Measurements from ENCODE around the gene WDR37. TPM values are rescaled to one million over a fixed set of nuclear protein-coding genes. Genes with fewer than 3 reads are reported as not detected.

WDR37 gene
- total RNA-seq, 4 donors from 2014 or later: 1.3 to 21.7 (median 11.2) TPM

DNA sequence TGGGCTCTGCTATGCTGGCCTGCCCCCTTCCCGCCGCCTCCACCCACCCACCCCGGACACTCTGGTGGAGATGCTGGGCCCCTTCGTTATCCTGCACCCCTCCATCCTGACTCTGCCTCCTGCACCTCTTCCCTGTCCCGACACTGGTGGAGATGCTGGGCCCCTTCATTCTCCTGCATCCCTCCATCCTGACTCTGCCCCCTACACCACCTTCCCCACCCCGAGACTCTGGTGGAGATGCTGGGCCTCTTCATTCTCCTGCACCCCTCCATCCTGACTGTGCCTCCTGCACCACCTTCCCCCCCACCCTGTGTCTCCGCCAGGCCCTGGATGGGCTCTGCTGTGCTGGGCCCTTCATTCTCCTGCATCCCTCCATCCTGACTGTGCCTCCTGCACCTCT lies 45.5 kb upstream of the WDR37 start:
- TF ChIP-seq, protein P1, sequence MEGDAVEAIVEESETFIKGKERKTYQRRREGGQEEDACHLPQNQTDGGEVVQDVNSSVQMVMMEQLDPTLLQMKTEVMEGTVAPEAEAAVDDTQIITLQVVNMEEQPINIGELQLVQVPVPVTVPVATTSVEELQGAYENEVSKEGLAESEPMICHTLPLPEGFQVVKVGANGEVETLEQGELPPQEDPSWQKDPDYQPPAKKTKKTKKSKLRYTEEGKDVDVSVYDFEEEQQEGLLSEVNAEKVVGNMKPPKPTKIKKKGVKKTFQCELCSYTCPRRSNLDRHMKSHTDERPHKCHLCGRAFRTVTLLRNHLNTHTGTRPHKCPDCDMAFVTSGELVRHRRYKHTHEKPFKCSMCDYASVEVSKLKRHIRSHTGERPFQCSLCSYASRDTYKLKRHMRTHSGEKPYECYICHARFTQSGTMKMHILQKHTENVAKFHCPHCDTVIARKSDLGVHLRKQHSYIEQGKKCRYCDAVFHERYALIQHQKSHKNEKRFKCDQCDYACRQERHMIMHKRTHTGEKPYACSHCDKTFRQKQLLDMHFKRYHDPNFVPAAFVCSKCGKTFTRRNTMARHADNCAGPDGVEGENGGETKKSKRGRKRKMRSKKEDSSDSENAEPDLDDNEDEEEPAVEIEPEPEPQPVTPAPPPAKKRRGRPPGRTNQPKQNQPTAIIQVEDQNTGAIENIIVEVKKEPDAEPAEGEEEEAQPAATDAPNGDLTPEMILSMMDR (IDR thresholded peaks at IDR 0.05): no peak
- no peak for TF ChIP-seq POLR2A (IDR thresholded peaks at IDR 0.05)
- no peaks in the 10 kb centered on the region for H3K36me3 ChIP-seq
- no peak for DNase-seq
- no peak overlapping the region for H3K4me3 ChIP-seq
- H3K27ac ChIP-seq: no peak overlapping the region
- no peaks in the 10 kb centered on the region for H3K9me3 ChIP-seq
- intact Hi-C loops (cut with DNase I; ENCODE audit: low total_unique reads): no loop called here
- H3K4me1 ChIP-seq: no peaks in the 10 kb centered on the region
- H3K27me3 ChIP-seq: no peaks in the 10 kb centered on the region

DNA sequence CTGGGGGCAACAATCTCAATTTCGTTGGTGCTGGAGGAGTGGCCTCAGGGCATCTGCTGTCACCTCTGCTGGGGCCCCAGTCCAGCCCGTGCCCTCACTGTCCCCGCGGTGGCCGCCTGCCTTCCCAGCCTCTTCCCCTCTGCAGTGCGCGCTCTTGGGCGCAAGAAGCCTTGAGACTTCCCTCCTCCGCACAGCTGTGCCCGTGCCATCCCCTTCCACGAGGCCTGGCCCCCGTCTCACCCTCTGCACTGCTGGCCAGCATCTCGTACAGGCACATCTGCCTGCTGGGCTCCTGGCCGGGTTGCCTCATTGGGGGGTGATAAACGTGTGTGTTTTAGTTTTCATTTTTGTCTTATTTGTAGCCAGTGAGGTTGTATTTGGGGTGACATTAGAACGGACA lies 44.5 kb upstream of the WDR37 start:
- no peak for TF ChIP-seq POLR2A (IDR thresholded peaks at IDR 0.05)
- TF ChIP-seq, protein P1 (IDR thresholded peaks at IDR 0.05): no peak
- Histone ChIP-seq H3K9me3 (no peaks in the 10 kb centered on the region), H3K27ac (no peak overlapping the region), H3K4me3 (no peak overlapping the region), H3K36me3 (no peaks in the 10 kb centered on the region), H3K27me3 (no peaks in the 10 kb centered on the region), H3K4me1 (no peaks in the 10 kb centered on the region)
- intact Hi-C loops (cut with DNase I; ENCODE audit: low total_unique reads): no loop called here
- DNase-seq: no peak

DNA sequence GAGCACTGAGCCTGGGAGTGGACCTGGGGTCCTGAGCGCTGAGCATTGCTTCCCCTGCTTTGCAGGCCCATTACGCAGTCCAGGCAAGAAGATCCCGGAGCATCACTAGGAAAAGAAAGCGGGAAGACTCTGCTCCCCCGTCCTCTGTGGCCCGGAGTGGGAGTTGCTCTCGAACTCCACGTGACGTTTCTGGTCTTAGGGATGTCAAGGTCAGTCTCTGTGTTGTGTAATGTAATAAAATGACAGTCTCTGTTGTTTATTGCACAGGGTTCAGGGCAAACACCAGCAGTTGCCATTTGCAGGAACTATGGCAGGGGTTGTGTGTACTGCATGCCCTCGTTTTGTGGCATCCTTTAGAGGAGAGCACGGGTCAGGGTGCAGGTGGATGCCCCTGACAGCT lies 40.5 kb upstream of the WDR37 start:
- no peak for TF ChIP-seq POLR2A (IDR thresholded peaks at IDR 0.05)
- TF ChIP-seq, protein P1 (IDR thresholded peaks at IDR 0.05): no peak

DNA sequence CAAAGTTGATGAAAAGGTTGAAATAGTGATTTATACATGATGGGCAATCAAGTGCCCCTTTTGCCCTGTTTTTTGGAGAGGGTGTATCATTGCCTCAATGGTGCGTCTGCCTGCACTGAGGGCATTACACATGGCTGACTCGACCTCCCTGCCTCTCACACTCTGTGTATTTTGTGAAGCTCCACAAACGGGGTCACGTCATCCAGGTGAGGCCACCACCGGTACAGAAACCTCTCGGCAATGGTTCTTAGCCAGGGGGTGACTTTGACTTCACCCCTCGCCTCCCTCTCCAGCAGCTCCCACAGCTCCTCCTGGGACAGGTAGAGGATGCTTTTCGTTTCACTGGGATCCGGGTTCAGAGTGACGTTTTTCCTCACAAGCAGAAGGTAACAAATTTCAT lies 36.8 kb upstream of the WDR37 start:
- no peaks in the 10 kb centered on the region for H3K36me3 ChIP-seq
- no peaks in the 10 kb centered on the region for H3K4me1 ChIP-seq
- intact Hi-C loops (cut with DNase I; ENCODE audit: low total_unique reads): no loop called here
- DNase-seq: no peak
- H3K9me3 ChIP-seq: no peaks in the 10 kb centered on the region
- no peak overlapping the region for H3K27ac ChIP-seq
- TF ChIP-seq, protein P1 (IDR thresholded peaks at IDR 0.05): no peak
- TF ChIP-seq POLR2A (IDR thresholded peaks at IDR 0.05): no peak
- no peak overlapping the region for H3K4me3 ChIP-seq
- H3K27me3 ChIP-seq: no peaks in the 10 kb centered on the region

More for the DNA sequence above, 40.5 kb upstream of the WDR37 start:
- intact Hi-C loops (cut with DNase I; ENCODE audit: low total_unique reads): no loop called here
- Histone ChIP-seq H3K36me3 (no peaks in the 10 kb centered on the region), H3K27me3 (no peaks in the 10 kb centered on the region), H3K9me3 (no peaks in the 10 kb centered on the region), H3K27ac (no peak overlapping the region), H3K4me1 (no peaks in the 10 kb centered on the region), H3K4me3 (no peak overlapping the region)
- DNase-seq: no peak

DNA sequence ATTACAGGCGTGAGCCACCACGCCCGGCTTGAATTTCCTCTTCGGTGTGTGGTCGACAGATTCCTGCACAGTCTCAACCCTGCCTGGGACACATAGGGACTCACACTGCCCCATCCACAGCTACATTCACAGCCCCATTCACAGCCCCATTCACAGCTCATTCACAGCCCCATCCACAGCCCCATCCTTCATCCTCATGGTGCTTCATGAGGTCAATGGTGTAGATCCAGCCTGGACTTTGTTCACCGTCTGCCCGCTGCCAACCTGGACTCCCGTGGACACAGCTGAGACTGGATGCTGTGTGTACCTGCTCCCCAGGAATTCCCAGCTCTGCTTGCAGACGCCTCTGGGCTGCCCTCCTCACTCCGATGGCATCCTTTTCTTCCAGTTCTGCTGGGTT lies 35.7 kb upstream of the WDR37 start:
- no peaks in the 10 kb centered on the region for H3K36me3 ChIP-seq
- H3K27me3 ChIP-seq: no peaks in the 10 kb centered on the region
- no peaks in the 10 kb centered on the region for H3K4me1 ChIP-seq
- TF ChIP-seq, protein P1 (IDR thresholded peaks at IDR 0.05): no peak
- TF ChIP-seq POLR2A (IDR thresholded peaks at IDR 0.05): no peak
- H3K27ac ChIP-seq: no peak overlapping the region
- intact Hi-C loops (cut with DNase I; ENCODE audit: low total_unique reads): no loop called here
- H3K9me3 ChIP-seq: no peaks in the 10 kb centered on the region
- H3K4me3 ChIP-seq: no peak overlapping the region
- DNase-seq: no peak

Measured in uterus (tissue), 4 donors.